Ammon's horn (tissue), 1 donor: ENCODE data around the gene GJB5.

Experiments
- DNase-seq: peaks from one replicate; pipeline ENCODE4 v3.0.0-alpha.2; 2016; ENCODE audit warnings: low spot score

The GJB5 gene

DNA sequence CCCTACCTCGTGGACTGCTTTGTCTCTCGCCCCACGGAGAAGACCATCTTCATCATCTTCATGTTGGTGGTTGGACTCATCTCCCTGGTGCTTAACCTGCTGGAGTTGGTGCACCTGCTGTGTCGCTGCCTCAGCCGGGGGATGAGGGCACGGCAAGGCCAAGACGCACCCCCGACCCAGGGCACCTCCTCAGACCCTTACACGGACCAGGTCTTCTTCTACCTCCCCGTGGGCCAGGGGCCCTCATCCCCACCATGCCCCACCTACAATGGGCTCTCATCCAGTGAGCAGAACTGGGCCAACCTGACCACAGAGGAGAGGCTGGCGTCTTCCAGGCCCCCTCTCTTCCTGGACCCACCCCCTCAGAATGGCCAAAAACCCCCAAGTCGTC lies 39.9 kb downstream of the GJB5 start:
- DNase-seq: no peak

DNA sequence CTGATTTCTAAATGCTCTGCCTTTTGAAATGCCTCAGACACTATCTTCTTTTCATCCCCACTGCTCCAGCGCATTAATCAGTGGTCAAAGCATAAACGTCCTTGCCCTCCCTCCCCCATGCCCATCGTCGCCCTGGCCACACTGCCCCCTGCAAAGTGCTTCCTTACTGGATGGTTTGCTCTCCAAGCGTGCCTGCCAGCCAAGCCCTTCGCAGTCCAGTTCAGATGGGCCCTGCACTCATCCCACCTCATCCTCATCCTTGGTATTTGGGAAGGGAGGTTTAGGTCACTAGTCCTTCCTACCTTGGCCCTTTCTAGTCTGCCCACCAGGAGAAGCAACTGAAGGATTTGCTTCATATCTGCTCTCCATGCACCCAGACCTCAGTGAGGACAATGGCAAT lies 41.1 kb downstream of the GJB5 start:
- DNase-seq: no peak

DNA sequence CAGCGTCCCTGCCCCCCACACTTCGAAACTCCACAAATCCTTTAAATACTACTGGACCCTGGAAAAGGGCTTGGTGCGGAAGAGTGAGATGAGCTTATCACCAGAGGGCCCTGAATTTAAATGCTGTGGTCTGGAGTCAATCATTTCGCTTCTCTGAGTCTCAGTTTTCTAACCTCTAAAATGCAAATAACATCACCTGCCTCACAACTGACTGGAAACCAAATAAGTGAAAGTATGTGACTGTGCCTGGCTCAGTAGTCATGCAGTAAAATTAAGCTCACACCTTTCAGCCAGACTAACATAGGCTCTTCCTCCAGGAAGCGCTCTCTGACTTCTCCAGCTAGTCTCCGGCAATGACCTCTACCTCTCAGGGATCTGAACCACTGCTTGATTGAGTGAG lies 42.1 kb downstream of the GJB5 start:
- no peak for DNase-seq

DNA sequence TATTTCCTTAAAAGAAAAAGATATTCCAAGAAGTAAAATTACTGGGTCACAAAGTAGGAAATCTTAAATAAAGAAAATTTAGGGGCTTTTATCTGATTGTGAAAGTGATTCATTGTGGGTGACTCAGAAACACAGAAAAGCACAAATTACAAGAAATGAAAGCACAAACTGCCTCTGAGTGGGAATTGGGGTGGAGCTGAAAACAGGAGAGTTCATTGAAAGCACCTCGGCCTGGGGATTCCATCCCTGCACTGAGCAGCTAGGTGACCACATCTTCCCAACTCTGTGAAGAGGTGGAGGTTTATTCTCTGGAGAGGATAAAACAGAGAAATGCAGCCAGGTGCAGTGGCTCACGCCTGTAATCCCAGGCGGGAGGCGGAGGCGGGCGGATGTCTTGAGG lies 45.4 kb downstream of the GJB5 start:
- no peak for DNase-seq

DNA sequence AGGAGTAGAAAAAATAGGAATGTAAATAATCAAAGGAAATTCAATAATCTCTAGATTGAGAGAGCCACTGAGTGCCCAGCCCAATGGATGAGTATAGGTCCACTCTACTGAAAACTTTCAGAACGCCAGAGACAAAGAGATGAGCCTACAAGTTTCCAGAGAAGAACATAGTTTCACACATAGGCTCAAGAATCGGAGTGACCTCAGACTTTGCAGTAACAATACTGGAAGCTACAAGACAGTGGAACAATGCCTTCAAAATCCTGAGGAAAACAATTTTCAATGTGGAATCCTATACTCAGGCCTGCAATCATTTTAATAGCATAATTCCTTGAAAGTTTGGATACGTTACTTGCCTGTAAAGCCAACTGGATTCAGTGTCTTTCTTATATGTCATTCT lies 48.9 kb downstream of the GJB5 start:
- no peak for DNase-seq

DNA sequence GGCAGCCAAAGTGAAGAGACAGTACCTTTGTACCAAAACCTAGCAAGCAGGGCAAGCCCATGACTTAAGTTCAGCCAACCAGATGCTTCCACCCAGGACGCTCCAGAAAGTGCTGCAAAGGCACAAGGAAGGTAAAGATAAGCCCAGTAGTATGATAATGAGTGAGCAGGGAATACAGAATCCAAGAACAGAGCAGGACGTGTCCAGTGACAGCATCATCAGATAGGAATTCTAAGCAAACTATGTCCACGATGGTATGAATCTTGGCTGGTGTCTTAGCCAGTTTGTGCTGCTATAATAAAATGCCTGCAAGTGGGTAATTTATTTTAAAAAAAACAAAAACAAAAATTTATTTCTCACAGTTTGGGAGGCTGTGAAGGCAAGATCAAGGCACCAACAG lies 51.5 kb downstream of the GJB5 start:
- no peak for DNase-seq
